GM21390 (cell line): ENCODE data around the gene SNRNP25.

Experiments
- ATAC-seq: cut with Tn5 transposase; IDR thresholded peaks from one replicate; pipeline ENCODE4 v1.9.1; 2021; ENCODE audit not compliant: unreplicated experiment

SNRNP25 gene

GRCh38 chr16:101586-101985, 48.0 kb downstream of the SNRNP25 start:
- ATAC-seq, result no peak

DNA sequence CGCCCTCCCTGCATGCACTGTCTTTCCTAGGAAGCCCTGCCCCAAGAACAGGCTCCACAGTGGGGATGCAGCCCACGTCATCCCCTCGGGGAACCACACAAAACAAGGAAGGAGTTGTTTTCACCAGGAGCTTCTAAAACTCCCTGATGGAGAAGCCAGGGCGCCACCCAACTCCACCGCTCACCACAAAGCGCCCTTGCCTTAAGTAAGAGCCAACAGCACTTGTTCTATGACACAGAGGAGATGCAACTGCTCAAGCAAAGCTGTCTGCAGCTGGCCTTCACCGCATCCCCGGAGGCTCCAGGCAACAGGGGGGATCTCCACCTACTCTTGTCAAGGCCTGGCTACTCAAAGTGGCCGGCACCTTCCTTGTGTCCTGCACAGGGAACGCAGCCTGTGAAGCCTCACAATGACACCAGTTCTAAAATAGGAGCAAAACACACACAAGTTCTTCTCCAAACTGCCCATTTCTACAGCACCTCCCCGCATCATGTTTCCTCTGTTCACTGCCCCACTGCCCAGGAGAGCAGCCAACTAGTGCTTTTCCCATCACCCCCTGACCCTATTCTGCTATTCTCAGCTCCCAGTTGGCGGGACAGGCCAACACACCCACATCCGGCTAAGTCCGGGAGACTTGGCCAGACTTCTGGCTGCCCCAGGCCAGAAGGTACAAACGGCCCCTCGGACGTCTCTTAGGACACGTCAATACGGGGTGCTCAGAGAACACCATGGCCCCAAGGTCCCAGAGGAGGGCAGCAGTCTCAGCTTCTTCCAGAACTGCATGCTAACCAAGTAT, 48.6 kb downstream of the SNRNP25 start:
- ATAC-seq, result no peak

DNA sequence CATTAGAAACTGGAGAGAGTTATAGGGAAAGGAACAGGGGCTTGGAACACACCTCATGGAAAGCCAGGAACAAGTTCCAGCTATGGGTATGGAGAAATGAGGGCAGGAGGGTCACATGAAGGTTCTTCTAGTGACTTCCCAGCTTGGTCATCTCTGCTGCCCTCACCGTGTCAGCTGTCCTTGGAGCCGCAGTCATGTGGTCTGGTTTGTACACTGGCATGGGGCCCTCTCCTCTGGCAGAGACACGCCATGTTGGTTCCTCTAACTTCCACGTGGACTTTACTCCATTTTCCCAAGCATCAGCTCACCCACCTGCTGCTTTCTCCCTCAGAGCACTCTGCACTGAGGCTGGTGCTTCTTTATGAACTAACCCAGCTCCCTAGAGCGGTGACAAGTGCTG, 50.7 kb downstream of the SNRNP25 start:
- ATAC-seq, result no peak

DNA sequence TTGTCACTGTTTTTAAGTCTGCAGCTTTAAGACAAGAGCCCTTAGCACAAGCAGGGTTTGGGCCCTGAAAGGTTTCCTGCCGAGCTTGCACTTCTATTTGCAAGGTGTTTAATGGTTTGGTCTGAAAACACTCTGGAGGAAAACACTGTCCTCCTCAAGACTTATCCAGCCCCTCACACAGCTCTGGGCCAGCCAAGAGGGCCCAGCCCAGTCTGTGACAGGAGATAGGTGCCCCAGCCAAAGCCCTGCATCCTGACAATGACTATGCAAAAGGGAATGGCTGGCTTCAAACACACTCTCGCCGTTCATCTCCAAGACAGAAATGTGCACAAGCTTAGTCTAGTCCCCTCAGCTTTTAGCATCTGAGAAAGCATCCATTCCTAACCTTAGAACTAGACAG, 51.3 kb downstream of the SNRNP25 start:
- ATAC-seq, result no peak

DNA sequence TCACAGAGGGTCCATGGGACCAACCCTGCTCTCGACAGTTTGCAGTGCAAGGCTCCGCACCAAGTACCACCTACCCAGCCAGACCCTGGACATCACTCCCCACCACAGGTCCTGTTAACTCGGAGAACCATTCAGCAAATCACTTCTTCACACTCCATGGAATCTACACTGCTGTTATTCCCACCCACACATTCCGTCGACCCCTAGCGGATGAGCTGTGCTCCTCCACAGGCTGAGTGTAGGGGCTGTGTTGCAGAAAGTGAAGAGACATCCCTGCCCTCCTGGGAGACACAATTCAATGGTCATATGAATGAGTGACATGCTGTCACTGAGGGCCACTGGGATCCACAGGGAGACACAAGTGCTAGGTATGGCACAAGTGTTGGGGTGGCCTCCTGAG, 51.9 kb downstream of the SNRNP25 start:
- ATAC-seq, result no peak

DNA sequence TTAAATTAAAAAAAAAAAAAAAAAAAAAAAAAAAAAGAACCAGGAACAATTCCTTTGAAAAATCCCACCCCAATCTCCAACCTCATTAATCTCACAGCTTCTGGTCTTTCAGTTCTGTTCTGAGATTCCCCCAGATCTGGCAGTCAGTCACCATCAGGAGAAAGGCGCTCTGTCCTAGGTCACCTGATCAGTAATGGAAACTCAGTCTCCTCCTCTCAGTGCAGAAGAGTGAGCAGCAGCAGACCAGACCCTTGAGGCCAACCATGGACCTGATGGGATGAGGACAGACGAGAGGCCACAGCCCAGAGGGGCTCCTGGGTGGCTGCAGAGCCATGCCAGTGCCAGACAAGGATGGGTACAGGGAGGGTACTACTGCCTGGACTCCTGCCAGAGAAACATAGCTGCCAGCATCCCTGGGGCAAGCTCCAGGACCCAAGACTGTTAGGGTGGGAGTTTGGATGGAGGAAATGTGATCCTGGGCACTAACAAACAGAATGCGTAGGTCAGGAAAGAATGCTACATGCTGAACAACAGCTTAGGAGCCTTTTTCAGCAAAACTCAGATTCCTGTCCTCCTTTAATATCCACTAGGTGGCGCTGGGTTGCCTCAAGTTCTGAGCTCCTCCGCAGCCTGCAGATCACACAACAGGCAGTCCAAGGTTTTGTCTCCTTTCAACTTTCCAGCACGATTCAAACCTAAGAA, 53.1 kb downstream of the SNRNP25 start:
- no peak for ATAC-seq
